Endothelial cell of umbilical vein (primary cell): ENCODE results near the gene SMAD7. TPM values are rescaled to one million over a fixed set of nuclear protein-coding genes. Genes with fewer than 3 reads are reported as not detected.

Experiments
- BruUV-seq: library from RNA; stranded (reverse); fragments of 400-500 nt; replicated peaks from 2 replicates; lab custom pipeline; 2021; lab: Mats Ljungman, UMichigan
- CTCF ChIA-PET: fragments of 300-600, 350-600 bp; sonication (Branson Sonifier 250); formaldehyde crosslinking; loops from one replicate; lab custom pipeline; 2021; ENCODE audit warnings: antibody characterized with exemption, inconsistent platforms; lab: Charles Lee
- POLR2A ChIA-PET: fragments of 300-600, 350-600 bp; sonication (Branson Sonifier 250); formaldehyde crosslinking; loops from one replicate; lab custom pipeline; 2021; ENCODE audit warnings: antibody characterized with exemption, inconsistent platforms; lab: Charles Lee
- DNase-seq: peaks from one replicate; pipeline ENCODE4 v3.0.0-alpha.2; 2011; ENCODE audit warnings: low read depth, low spot score
- FAIRE-seq: peaks from 2 replicates; lab custom pipeline; 2011; peaks lifted over from hg19 to GRCh38; lab: Jason Lieb, UNC
- H2AFZ ChIP-seq: 2 replicates; pipeline ENCODE4 v1.6.0; 2012; ENCODE audit warnings: low read depth, low read length, control low read depth, inconsistent platforms
- H3K27ac ChIP-seq: 2 replicates; pipeline ENCODE4 v1.5.1; 2011; ENCODE audit warnings: low read depth, mild to moderate bottlenecking, control low read depth, low read length, moderate library complexity; ENCODE audit not compliant: insufficient read depth
- H3K27me3 ChIP-seq, 2 experiments: 2 replicates each; pipeline versions ENCODE4 v1.6.0 to v1.6.1; 2011; ENCODE audit warnings: low read length in 2 of 2, mixed read lengths in 1 of 2; ENCODE audit not compliant: control insufficient read depth in 2 of 2, insufficient read depth in 2 of 2
- H3K36me3 ChIP-seq, 2 experiments: 2 replicates in 1 of 2; 3 replicates in 1 of 2; pipeline ENCODE4 v1.5.1; 2011; ENCODE audit warnings: low read length in 2 of 2, mild to moderate bottlenecking in 1 of 2, moderate library complexity in 1 of 2; ENCODE audit not compliant: control insufficient read depth in 2 of 2, insufficient read depth in 2 of 2; ENCODE audit errors: extremely low read depth in 1 of 2
- H3K4me1 ChIP-seq: 3 replicates; pipeline ENCODE4 v1.5.1; 2011; ENCODE audit warnings: mild to moderate bottlenecking, low read length; ENCODE audit not compliant: control insufficient read depth, insufficient read depth; ENCODE audit errors: extremely low read depth
- H3K4me2 ChIP-seq: 2 replicates; pipeline ENCODE4 v1.6.1; 2011; ENCODE audit warnings: low read length, control low read depth, mixed read lengths; ENCODE audit not compliant: insufficient read depth
- H3K4me3 ChIP-seq, 3 experiments: fragments of 200-600 bp in 1 of 3; sonication (generic), shearing (Covaris generic) in 1 of 3; replicated peaks in 1 of 3; 2 replicates each; pipeline ENCODE4 v1.5.1; 2011 to 2016; ENCODE audit warnings: control low read depth in 3 of 3, low read length in 3 of 3, mild to moderate bottlenecking in 2 of 3, inconsistent platforms in 1 of 3, low read depth in 1 of 3, moderate library complexity in 1 of 3; ENCODE audit not compliant: insufficient read depth in 1 of 3
- H3K79me2 ChIP-seq: 2 replicates; pipeline ENCODE4 v1.6.0; 2012; ENCODE audit warnings: low read length, inconsistent platforms; ENCODE audit not compliant: control insufficient read depth, insufficient read depth
- H3K9ac ChIP-seq: replicated peaks from 2 replicates; pipeline ENCODE3; 2011; ENCODE audit warnings: low read length, control low read depth; ENCODE audit not compliant: insufficient read depth; ENCODE audit errors: extremely low read depth
- H3K9me1 ChIP-seq: replicated peaks from 3 replicates; pipeline ENCODE4 v1.6.0; 2011; ENCODE audit warnings: mild to moderate bottlenecking, low read length; ENCODE audit not compliant: control insufficient read depth, insufficient read depth; ENCODE audit errors: extremely low read depth
- H3K9me3 ChIP-seq: replicated peaks from 2 replicates; pipeline ENCODE4 v1.5.1; 2012; ENCODE audit warnings: low read length, inconsistent platforms; ENCODE audit not compliant: control insufficient read depth, insufficient read depth
- H4K20me1 ChIP-seq: replicated peaks from 2 replicates; pipeline ENCODE3; 2011; ENCODE audit warnings: mild to moderate bottlenecking, low read length; ENCODE audit not compliant: control insufficient read depth, insufficient read depth; ENCODE audit errors: extremely low read depth
- CTCF ChIP-seq, 2 donors: IDR thresholded peaks; 1 replicate in 1 of 2; 2 replicates in 1 of 2; pipeline ENCODE4 v1.5.1; 2011; ENCODE audit warnings: low read length in 2 of 2, mild to moderate bottlenecking in 2 of 2, moderate library complexity in 2 of 2, control low read depth in 1 of 2, inconsistent platforms in 1 of 2, low read depth in 1 of 2; ENCODE audit not compliant: insufficient read depth in 1 of 2; ENCODE audit errors: extremely low read depth in 1 of 2
- EZH2 ChIP-seq: IDR thresholded peaks from 2 replicates; pipeline ENCODE4 v1.6.1; 2012; ENCODE audit warnings: borderline replicate concordance, low read depth, mild to moderate bottlenecking, moderate library complexity, low read length, inconsistent platforms; ENCODE audit not compliant: severe bottlenecking
- FOS ChIP-seq: IDR thresholded peaks from 2 replicates; pipeline ENCODE4 v1.6.1; 2011; ENCODE audit warnings: mild to moderate bottlenecking, low read length, moderate library complexity, borderline replicate concordance; ENCODE audit not compliant: insufficient read depth
- GATA2 ChIP-seq: IDR thresholded peaks from 2 replicates; pipeline ENCODE4 v1.7.0; 2011; ENCODE audit warnings: low read depth, mild to moderate bottlenecking, moderate library complexity, mixed read lengths, low read length; ENCODE audit not compliant: insufficient read length, insufficient read depth
- JUN ChIP-seq: IDR thresholded peaks from 2 replicates; pipeline ENCODE4 v1.6.1; 2011; ENCODE audit warnings: borderline replicate concordance, low read depth; ENCODE audit not compliant: insufficient read length, insufficient read depth
- MYC ChIP-seq: IDR thresholded peaks from one replicate; pipeline ENCODE4 v1.6.1; 2011; ENCODE audit warnings: mild to moderate bottlenecking, low read depth, low read length
- POLR2A ChIP-seq: IDR thresholded peaks from 2 replicates; pipeline ENCODE4 v1.6.1; 2012; ENCODE audit warnings: low read depth, mild to moderate bottlenecking, control low read depth, low read length
- POLR2AphosphoS5 ChIP-seq: IDR thresholded peaks from 2 replicates; pipeline ENCODE4 v1.6.1; 2012; ENCODE audit warnings: low read depth, mild to moderate bottlenecking, control low read depth, low read length, moderate library complexity; ENCODE audit not compliant: insufficient read depth
- dilution Hi-C: fragments of 300-500 bp; cut with MboI; formaldehyde crosslinking; loops from one replicate; pipeline ENCODE4 v1.15.0; 2019; ENCODE audit warnings: low sequenced_read_pairs; ENCODE audit not compliant: extremely low pct_ligation_motif_present
- intact Hi-C: fragments of 100-400 bp; cut with micrococcal nuclease; formaldehyde crosslinking; loops from one replicate; pipeline ENCODE4 v1.10.0; 2022
- polyA plus RNA-seq, 4 experiments: library from polyadenylated mRNA; depleted of rRNA in 3 of 4; stranded (reverse) in 3 of 4; unstranded in 1 of 4; fragments of >200 nt; gene quantifications; 2 replicates each; pipeline versions ENCODE4 v1.2.1 to v1.2.3, GENCODE V29; 2011 to 2012; ENCODE audit warnings: missing spikeins in 1 of 4
- total RNA-seq: library from RNA; stranded (reverse); gene quantifications from 2 replicates; pipeline ENCODE4 v1.2.3, GENCODE V29; 2021
- TF ChIP-seq, protein P1 (sequence below): IDR thresholded peaks from 2 replicates; pipeline ENCODE4 v1.6.1; 2011; ENCODE audit not compliant: insufficient read depth, insufficient read length

The SMAD7 gene
- total and polyA plus RNA-seq, 2 donors (not counting 3 experiments of a cell fraction or from before 2014, with no cell fraction given), result 3.6 to 8.0 TPM

DNA sequence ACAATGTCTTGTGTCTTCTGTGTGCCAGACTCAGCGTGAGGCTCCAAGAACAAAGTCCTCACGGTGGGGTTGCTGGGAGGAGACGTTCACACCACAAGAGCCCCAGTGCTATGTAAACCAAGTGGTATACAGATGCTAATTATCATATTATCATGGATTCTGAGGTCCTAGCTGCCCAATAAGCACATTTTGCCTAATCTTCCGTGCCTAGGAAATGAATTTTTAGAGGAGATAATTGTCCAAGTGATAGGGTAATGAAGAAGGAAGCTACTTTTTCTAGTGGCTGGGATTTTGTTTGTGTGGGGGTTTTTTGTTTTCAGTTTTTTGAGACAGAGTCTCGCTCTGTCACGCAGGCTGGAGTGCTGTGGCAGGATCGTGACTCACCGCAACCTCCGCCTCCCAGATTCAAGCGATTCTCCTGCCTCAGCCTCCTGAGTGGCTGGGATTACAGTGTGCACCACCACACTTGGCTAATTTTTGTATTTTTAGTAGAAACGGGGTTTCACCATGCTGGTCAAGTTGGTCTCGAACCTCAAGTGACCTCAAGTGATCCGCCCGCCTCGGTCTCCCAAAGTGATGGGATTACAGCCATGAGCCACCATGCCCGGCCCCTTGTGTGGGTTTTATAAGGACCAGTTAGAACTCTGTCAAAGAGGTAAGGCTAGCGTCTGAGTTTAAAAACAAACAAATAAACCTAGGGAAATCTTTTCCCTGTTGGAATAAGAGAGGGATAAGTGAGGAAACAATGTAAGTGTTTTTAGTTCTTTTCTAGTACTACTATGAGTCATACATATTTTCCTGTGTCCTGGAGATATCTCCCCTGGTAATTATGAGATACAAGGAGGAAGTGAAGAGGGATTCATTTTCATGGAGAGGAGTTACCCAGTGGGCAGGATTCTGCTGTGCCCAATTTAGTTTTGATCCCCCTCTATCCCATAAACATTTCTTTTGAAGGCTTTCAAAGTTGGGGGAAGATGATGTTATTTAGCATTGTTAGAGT, 9.5 kb upstream of the SMAD7 start:
- Histone ChIP-seq H3K4me2 (peak overlapping the region; percentile 41), H3K4me1 (peaks cover 26% of the 10 kb centered on the region), H3K9ac (no peak overlapping the region), H3K79me2 (no peaks in the 10 kb centered on the region), H4K20me1 (no peaks in the 10 kb centered on the region), H3K4me3 (no peak overlapping the region), H3K27me3 (peaks cover 0 to 4% of the 10 kb centered on the region in 2 experiments), H2AFZ (no peak overlapping the region), H3K9me1 (no peaks in the 10 kb centered on the region), H3K9me3 (no peaks in the 10 kb centered on the region), H3K27ac (no peak overlapping the region), H3K36me3 (no peaks in the 10 kb centered on the region)
- no TSS peak for BruUV-seq
- ChIA-PET CTCF (interaction anchor here (1.3 kb wide), 1 partner anchor 184 kb away, joined by 4 read pairs; no protein-coding TSS in a partner anchor), POLR2A (no interaction called here)
- intact Hi-C loops (loop anchor here (2.0 kb wide), 1 partner anchor 17 kb away; no protein-coding TSS in a partner anchor), dilution Hi-C loops (no loop called here)
- peak; percentile 58 for DNase-seq
- peak; percentile 56 for FAIRE-seq
- TF ChIP-seq EZH2, result no peak
- no peak for TF ChIP-seq MYC
- TF ChIP-seq JUN, result peak; percentile 67
- TF ChIP-seq FOS, result peak; percentile 70

DNA sequence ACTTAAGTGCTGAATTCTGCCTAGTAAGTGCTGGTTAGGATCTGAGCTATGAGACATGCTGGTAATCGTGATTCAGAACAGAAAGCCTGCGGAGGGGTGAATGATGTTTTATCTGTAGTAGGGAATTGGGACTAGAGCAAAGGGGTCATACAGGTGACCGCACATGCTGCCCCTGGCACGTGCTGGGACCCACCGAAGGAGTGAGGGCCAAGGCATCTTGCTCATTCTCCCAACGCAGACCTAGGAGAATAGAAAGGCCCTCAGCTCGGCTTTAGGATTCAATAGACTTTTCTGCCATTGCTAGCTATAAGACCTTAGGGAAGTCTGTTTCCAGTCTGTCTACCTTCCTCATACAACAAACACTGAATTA, 8.8 kb upstream of the SMAD7 start:
- Histone ChIP-seq H3K4me1 (peaks cover 26% of the 10 kb centered on the region), H3K36me3 (no peaks in the 10 kb centered on the region), H3K9ac (no peak overlapping the region), H3K9me3 (no peaks in the 10 kb centered on the region), H3K27me3 (peaks cover 0 to 4% of the 10 kb centered on the region in 2 experiments), H3K79me2 (no peaks in the 10 kb centered on the region), H2AFZ (no peak overlapping the region), H4K20me1 (no peaks in the 10 kb centered on the region), H3K4me2 (no peak overlapping the region), H3K27ac (no peak overlapping the region), H3K9me1 (no peaks in the 10 kb centered on the region), H3K4me3 (no peak overlapping the region)
- DNase-seq (no peak), FAIRE-seq (no peak)
- POLR2A ChIA-PET, result no interaction called here
- CTCF ChIA-PET, result interaction anchor here (1.3 kb wide), 1 partner anchor 183 kb away, joined by 4 read pairs; no protein-coding TSS in a partner anchor
- intact Hi-C loops, result no loop called here
- no TSS peak for BruUV-seq
- TF ChIP-seq, protein P1, sequence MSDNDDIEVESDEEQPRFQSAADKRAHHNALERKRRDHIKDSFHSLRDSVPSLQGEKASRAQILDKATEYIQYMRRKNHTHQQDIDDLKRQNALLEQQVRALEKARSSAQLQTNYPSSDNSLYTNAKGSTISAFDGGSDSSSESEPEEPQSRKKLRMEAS, result no peak
- TF ChIP-seq EZH2 (no peak), GATA2 (no peak), CTCF (IDR thresholded peaks at IDR 0.05; ENCODE audit: extremely low read depth in 1 of 2, insufficient read depth in 1 of 2, low read depth in 1 of 2, low read length in 2 of 2) (no peak), FOS (no peak), POLR2A (no peak), POLR2AphosphoS5 (no peak), MYC (no peak)
- dilution Hi-C loops, result no loop called here
